ACHN (cell line): ENCODE results near the gene POTEI.
"Not testable (repeated sequence)": the region's sequence is repeated elsewhere in the genome, so short reads cannot be mapped to it uniquely, and the experiment has no call there.

Experiments used
- DNase-seq: peaks from one replicate; pipeline ENCODE4 v3.0.0-alpha.2; 2015
- in situ Hi-C: cut with HindIII; loops from 2 replicates; pipeline ENCODE4 v1.10.0; 2017; ENCODE audit warnings: low sequenced_read_pairs, low pct_ligation_motif_present, low pct_unique_long_range_greater_than_20kb

Gene POTEI

GRCh38 chr2:130509228-130509627 is at the start of gene POTEI:
TSS of gene POTEI (minus strand) at chr2:130509328. CDS start at chr2:130509235, 93 bp downstream.
- DNase-seq, in situ Hi-C loops: not testable (repeated sequence)

GRCh38 chr2:130556441-130556840 is 47.3 kb upstream of the POTEI start:
- in situ Hi-C loops, DNase-seq: not testable (repeated sequence)

GRCh38 chr2:130554178-130554577 is 45.0 kb upstream of the POTEI start:
- in situ Hi-C loops, DNase-seq: not testable (repeated sequence)

GRCh38 chr2:130549475-130549874 is 40.3 kb upstream of the POTEI start:
- DNase-seq, in situ Hi-C loops: not testable (repeated sequence)

- in situ Hi-C loops, DNase-seq: not testable (repeated sequence)
Measured at GRCh38 chr2:130548418-130548817, 39.3 kb upstream of the POTEI start.

GRCh38 chr2:130544978-130545377 is 35.9 kb upstream of the POTEI start:
- in situ Hi-C loops, DNase-seq: not testable (repeated sequence)

GRCh38 chr2:130543785-130544528 is 34.8 kb upstream of the POTEI start:
- DNase-seq, in situ Hi-C loops: not testable (repeated sequence)

GRCh38 chr2:130542789-130543188 is 33.7 kb upstream of the POTEI start:
- DNase-seq, in situ Hi-C loops: not testable (repeated sequence)

- DNase-seq, in situ Hi-C loops: not testable (repeated sequence)
Measured at GRCh38 chr2:130538271-130538670, 29.1 kb upstream of the POTEI start.

- DNase-seq, in situ Hi-C loops: not testable (repeated sequence)
Measured at GRCh38 chr2:130536654-130537053, 27.5 kb upstream of the POTEI start.

GRCh38 chr2:130531672-130532071 is 22.5 kb upstream of the POTEI start:
- in situ Hi-C loops: not testable (repeated sequence)

GRCh38 chr2:130531225-130531624 is 22.1 kb upstream of the POTEI start:
- DNase-seq, in situ Hi-C loops: not testable (repeated sequence)

More at GRCh38 chr2:130531672-130532071, 22.5 kb upstream of the POTEI start:
- DNase-seq: not testable (repeated sequence)

- in situ Hi-C loops, DNase-seq: not testable (repeated sequence)
Measured at GRCh38 chr2:130530212-130530611, 21.1 kb upstream of the POTEI start.

- in situ Hi-C loops, DNase-seq: not testable (repeated sequence)
Measured at GRCh38 chr2:130529545-130529944, 20.4 kb upstream of the POTEI start.

- in situ Hi-C loops, DNase-seq: not testable (repeated sequence)
Measured at GRCh38 chr2:130527365-130527967, 18.3 kb upstream of the POTEI start.

GRCh38 chr2:130522390-130522789 is 13.3 kb upstream of the POTEI start:
- in situ Hi-C loops, DNase-seq: not testable (repeated sequence)

- in situ Hi-C loops, DNase-seq: not testable (repeated sequence)
Measured at GRCh38 chr2:130520992-130521391, 11.9 kb upstream of the POTEI start, which contains the start of gene CFC1B. TSS of gene CFC1B (plus strand) at chr2:130521222. CDS start at chr2:130521485, 263 bp downstream.

- in situ Hi-C loops, DNase-seq: not testable (repeated sequence)
Measured at GRCh38 chr2:130518516-130519106, 9.5 kb upstream of the POTEI start.
